ENCODE measurements around the gene RAET1G. TPM values are rescaled to one million over a fixed set of nuclear protein-coding genes. Genes with fewer than 3 reads are reported as not detected.
"Not testable (repeated sequence)": the region's sequence is repeated elsewhere in the genome, so short reads cannot be mapped to it uniquely, and the experiment has no call there.

RAET1G gene
- polyA plus RNA-seq, 4 donors, result 1.1 to 1.8 (median 1.4) TPM

DNA sequence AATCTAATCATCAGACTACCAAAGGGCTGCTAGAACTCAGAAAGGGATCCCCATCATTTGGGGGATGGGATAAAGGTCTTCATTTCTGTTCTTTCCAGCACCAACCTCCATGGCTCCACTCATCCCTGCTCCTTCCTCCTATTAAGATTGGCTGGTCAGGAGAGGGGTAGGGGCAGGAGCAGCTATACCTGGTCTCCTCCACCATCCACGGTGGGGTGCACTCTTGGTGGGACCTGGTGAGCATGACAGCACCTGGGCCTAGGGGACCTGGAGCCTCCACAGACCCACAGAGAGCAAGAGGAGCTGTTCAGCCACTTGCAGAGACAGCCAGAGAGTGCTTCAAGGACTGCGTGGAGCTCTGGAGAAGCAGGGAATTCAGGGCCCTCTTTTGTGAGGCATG lies 12.7 kb upstream of the RAET1G start:
- no peak for DNase-seq (ENCODE audit: low read depth in 4 of 4, low spot score in 3 of 4)

DNA sequence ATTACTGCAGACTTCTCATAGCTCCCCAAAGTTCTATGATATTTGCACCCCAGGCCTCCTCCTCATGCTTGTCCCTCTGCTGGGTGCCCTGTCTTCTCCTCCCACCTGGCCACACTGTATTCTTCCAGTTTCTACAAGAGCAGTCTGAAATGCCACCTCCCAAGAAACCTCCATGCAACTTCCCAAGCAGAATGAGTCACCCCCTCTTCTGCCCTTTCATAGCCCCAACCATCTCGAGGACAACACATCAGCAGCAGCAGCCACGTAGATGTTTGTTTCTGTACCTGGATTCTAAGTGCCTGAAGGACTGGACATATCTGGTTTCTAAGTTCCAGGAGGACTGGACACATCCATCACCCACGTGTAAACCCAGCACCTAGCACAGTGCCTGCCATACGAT lies 12.3 kb upstream of the RAET1G start:
- DNase-seq (ENCODE audit: low read depth in 4 of 4, low spot score in 3 of 4), result no peak

DNA sequence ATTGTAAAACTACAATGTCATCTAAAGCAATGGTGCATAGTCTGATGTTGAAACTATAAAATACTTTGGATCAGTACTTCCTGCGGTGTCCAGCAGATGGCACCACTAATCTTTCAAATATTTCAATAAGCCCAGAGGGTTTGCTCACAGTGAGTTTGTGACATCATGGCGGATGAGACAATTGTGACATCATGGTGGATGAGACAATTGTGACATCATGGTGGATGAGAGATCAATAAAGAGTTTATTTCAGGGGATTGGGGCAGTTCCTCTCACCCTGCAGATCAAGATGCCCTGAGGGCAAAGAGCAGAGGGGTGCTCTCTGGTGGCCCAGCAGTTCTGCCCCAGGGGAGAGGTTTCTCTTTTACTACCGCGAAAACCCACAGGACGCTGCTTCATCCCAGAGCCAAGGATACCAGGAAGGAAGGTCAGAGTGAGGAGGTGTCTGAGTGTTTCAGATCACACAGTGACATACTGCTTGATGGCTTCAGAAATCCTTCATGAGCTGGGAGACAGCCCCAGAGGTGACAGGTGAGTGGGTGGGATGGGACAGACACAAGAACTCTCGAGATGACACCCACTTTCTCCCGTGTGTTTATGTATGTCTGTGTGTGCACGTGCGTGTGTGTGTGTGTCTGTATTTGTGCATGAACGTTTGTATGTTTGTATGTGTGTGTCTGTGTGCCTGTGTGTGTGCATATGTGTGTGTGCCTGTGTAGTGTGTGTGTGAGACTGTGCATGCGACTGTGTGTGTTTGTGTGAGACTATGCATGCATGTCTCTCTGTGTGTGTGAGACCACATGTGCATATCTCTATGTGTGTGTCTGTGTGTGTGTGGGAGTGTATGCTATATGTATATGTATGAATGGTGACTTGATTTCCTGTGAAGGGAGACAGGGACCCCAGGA lies 11.6 kb upstream of the RAET1G start:
- DNase-seq (ENCODE audit: low read depth in 4 of 4, low spot score in 3 of 4), result peak in 1 of 4 donors; percentile 70

DNA sequence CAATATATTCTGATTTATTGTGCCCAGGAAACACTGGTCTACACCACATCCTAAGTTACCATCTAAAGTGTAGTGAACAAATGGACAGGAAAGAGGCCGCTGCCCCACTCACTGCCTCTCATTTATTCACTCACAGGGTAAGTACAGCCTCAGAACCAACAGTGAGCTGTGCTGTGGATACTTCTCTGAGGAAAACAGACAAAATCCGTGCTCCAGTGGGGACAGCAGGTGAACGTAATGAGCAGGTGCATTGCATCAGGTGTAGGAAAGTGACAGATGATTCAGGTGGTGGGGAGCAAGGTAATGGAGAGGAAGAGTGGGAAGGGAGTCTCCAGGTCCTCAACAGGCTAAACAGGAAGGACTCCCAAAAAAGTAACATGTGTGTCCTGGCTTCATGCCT lies 10.5 kb upstream of the RAET1G start:
- no peak for DNase-seq (ENCODE audit: low read depth in 4 of 4, low spot score in 3 of 4)

DNA sequence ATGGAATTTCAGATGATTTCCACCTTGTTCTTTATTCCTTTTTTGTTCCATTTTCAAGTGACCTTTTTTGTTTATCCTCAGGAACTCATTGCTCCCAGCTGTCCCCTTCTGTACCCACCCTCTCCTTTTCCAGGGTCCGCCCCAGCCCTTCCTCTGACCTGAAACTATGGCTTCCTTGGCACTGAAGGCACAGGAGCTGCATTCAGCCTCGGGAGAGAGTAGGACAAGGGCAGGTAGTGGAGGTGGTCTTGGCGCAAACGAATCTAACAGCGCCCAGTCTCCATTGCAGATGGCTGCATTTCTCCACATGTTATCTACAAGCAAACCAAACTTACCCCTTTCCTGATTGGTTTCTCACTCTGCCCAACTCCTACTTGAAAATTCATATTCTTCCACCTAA lies 10.1 kb upstream of the RAET1G start:
- no peak for DNase-seq (ENCODE audit: low read depth in 4 of 4, low spot score in 3 of 4)

DNA sequence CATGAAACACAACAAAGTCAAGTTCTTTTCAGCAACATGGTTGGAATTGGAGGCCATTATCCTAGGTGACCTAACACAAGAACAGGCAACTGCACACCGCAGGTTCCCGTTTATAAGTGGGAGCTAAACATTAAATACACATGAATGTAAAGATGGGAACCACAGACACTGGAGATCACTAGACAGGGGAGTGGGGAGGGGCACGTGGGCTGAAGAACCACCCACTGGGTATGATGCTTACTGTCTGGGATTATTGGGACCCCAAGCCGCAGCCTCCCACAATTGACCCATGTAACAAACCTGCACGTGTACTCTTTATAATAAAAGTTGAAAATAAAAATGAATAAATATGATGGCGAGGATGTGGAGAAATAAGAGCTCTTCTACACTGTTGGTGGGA lies 8.6 kb upstream of the RAET1G start:
- DNase-seq (ENCODE audit: low read depth in 4 of 4, low spot score in 3 of 4), result no peak

DNA sequence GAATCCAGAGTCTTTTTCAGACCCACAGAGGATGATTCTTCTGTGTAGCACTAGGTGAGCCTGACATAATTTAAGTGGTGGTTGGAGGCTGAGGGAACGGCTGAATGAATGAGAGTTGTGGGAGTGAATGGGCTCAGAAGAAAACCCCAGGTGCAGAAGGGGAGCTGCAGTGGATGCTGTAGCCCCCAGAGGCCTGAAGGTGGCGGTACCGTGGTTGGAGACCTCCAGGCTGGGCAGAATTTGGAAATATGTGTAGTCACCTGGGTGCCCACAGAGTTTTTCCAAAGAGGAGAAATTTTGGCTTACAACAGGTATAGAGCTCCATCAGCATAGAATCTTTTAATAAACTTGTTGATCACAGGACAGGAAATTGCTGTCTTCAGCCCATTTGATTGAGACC lies 6.5 kb upstream of the RAET1G start:
- DNase-seq (ENCODE audit: low read depth in 4 of 4, low spot score in 3 of 4), result no peak

DNA sequence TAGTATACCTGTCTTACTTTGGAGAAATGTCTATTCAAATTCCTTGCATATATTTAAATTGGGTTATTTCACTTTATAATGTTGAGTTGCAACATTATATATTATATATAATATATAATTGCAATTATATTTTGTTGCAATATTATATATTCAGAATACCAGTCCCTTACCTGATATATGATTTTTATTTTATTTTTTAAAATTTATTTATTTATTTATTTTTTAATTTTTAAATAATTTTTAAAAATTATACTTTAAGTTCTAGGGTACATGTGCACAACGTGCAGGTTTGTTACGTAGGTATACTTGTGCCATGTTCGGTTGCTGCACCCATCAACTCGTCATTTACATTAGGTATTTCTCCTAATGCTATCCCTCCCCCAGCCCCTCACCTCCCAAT lies 4.1 kb upstream of the RAET1G start:
- not testable (repeated sequence) for DNase-seq (ENCODE audit: low read depth in 4 of 4, low spot score in 3 of 4)

DNA sequence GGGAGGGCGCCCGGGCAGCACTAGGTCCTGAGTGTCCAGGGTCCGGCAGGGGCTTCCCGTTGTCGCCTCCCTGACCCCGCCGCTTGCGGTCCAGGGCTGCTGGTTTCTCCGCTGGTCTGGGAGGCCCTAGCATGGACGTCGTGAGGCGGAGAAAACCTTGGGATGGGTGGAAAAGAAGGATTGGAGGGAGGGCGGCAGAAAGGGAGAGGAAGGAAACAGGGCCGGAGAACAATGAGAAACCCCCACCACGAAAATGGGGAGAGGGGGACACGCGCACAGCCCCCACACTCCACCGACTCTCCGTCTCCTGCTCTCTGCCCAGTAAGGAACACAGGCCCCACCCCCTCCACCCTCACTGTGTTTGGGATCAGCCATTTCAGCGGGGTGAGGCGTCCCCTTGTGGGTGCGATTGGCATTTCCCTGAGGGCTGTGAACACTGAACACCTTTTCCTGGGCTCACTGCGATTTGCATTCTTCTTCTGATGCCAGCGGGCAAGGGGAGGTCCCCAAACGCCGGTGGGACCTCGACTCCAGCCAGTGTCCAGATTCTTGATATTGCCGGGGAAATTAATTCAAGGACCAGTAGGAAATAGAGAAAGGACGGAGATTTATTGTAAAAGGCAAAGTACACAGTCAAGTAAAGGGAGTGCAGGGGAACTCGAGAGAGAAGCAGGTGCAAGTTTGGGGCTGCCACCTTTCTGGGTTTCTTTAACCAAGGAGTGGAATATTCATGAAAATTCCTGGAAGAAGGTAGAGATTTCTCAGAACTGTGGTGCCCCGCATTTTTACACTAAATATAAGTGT lies 3.3 kb upstream of the RAET1G start:
- peak in 3 of 4 donors; percentile 60 to 74 (median 72) for DNase-seq (ENCODE audit: low read depth in 4 of 4, low spot score in 3 of 4)

DNA sequence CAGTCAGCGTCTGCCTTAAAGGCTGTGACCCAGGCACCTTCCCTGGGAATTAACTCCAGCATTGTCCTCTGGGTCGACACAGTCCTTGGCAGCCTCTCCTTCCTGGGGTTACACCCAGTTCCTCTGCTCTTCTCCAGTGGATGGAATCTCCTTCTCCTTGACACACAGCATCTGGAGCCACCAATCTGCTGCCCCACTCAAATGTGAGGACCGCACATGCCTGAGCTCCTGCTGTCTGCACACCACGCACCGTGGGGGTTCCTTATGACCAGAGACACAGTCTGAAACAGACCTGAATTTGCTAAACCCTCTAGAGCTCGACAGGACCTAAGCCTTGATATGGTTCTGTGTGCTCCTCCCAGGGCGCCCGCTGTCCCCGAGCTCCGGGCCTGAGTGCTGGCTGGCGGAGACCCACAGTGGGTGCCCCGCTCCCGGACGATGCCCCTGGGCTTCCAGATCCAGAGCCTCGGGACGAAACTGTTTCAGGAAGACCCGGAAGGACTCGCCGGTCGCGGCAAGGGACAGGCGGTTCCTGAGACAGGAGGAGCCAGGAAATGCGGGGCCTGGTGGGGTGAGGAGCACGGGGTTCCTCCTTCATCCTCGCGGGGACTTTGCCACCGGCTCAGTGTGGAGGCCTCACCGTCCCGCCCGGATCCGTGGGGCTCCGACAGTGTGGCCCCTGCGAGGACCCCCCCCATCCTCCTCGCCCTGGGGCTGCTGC lies 2.5 kb upstream of the RAET1G start:
- no peak for DNase-seq (ENCODE audit: low read depth in 4 of 4, low spot score in 3 of 4)

DNA sequence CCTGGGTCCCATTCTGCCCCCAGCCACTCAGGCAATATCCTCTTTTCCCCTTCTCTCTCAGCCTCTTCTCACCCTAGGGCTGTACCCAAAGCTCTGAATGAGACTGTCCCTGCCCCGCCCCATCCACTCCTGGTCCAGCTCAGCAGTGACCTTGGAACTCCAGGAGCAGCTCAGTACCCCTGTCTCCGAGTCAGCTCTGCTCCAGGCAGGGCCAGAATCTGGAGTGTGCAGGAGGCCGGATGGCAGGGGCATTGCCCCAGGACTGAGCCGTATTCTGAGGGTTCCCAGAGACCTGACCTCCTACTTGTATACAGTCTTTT lies 2.0 kb upstream of the RAET1G start:
- no peak for DNase-seq (ENCODE audit: low read depth in 4 of 4, low spot score in 3 of 4)

DNA sequence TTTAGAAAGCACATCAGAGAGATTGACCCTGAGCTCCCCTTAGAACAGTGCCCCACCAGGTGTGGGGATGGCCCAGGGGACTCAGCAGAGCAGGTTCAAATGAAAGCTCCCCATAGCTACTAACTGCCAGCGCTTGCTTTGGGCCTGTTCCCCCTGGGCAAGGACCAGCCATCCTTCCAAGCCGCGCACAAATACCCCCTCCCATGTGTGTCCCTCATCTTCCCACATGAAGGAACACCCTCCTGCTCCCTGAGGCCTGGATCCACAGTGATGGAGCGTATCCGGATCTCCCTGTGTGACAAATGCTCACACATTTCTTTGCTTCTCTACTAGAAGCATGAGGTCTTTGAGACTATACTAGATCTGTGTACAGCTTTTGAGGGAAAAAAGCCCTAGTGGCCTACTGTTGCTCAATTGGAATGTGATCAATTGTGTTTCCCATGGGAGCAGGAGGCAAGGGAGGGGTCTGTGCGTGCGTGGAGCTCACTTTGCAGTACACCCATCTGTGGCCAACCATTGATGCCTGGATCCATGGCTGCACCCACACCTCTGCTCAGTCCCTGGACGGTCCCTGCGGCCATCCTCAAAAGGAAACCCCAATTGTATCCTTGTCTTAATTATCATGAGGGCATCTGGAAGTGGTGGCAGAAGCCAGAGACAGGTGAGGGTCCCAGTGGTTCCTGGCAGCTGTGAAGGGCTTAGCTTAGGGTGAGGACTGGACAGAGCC lies 1.4 kb upstream of the RAET1G start:
- no peak for DNase-seq (ENCODE audit: low read depth in 4 of 4, low spot score in 3 of 4)

DNA sequence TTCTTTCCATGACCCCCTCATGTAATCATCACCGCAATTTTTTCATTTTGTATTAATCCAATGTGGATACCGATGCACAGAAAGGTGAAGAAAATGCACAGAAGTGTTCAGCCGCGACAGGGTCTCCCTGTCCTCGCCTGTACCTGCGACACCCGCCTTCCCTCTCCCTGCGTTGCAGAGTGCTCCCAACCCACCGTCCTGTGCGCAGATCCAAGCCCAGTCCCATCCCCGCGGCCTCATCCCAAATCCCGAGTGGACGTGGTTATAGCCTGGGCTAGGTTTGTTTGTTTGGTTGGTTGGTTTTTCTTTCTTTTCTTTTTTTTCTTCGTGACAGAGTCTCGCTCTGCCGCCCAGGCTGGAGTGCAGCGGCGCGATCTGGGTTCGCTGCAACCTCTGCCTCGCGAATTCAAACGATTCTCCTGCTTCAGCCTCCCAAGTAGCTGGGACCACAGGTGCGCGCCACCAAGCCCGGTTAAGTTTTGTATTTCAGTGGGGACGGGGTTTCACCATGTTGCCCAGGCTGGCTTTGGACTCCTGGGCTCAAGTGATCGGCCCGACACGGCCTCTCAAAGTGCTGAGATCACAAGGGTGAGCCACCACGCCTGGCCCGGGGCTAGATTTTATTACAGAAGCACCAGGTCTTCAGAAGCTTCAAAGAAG lies 536 bp upstream of the RAET1G start:
- no peak for DNase-seq (ENCODE audit: low read depth in 4 of 4, low spot score in 3 of 4)

DNA sequence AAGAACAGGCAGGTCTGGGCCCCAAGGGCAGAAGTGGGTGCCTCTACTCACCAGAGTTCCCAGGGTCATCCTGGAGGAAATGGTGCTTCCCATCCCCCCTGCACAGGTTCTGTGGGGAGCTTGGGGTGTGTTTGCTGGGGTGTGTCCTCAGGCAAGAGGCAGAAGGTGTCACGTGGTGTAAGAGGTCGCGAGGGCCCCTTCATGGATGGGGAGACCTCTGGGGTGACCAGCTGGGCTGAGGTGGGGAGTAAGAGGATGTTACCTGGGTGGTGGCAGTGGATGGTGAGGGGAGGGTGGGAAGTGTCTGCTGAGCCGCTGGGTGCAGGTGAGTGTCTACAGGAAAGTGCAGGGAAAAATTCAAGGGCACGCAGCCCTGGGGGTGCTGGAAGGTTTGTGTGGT lies 830 bp downstream of the RAET1G start:
- not testable (repeated sequence) for DNase-seq (ENCODE audit: low read depth in 4 of 4, low spot score in 3 of 4)

DNA sequence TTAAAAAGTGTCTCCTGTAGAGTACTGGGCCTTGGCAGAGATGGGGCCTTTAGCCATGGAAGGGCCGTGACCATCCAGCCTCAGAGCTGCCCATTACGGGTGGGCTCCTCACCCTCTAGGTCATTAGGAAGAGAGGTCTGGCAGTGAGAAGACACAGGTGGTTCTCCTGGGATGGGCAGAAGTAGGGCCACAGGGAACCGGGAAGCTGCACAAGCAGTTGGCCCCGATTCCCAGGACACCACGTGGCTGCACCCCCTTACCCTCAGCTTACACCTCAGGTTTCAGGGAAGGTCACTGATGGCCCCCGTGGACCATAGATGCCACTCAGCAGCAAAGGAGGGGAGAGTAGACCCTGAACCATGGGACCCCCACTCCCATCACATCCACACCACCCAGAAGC lies 1.6 kb downstream of the RAET1G start:
- DNase-seq (ENCODE audit: low read depth in 4 of 4, low spot score in 3 of 4), result no peak

DNA sequence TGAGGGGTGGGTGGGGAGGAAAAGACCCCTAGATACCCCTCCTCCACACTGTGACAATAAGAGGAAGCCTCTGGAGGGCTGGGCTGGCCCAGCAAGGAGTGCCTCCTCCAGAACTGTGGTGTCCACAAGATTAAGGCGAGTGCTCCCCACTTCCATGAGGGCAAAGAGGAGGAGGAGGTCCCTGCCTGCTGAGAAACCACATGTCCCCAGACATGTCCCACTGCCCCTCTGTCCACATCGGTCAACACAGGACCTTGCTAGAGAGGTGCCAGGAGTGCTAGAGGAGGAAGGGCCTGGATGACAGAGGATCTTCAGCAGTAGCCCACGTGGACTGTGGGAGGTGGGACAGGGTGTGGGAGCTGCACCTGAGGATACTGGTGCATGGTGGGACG lies 3.1 kb downstream of the RAET1G start:
- no peak for DNase-seq (ENCODE audit: low read depth in 4 of 4, low spot score in 3 of 4)

DNA sequence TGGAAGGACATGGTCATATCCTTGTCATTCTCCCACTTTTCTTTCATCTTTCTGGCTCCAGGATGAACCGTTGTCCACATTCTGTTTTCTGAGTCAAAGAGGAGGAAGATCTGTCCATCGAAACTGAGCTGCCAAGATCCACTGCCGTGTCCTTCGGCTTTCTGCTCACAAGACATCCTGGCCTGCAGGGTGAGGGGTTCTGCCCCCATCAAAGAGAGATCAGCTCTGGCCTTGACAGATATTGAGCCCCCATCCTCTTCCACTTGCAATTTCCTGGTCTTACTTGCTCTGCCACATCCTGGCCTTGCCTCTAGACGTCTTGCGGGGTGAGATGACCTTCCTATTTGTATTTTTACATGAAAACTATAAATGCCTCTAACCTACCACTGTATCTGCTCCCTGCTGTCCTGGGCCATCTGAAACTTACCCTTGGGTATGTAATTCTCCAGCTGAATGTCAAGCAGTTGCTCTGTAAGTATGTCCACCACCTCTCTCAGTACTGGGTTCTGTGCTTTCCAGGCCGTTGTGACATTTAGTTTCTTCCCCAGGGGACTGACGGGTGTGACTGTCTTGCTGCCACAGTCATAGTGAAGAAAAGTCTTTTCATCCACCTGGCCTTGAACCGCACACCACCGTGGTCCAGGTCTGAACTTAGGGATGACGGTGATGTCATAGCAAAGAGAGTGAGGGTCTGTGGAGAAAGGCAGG lies 3.6 kb downstream of the RAET1G start:
- not testable (repeated sequence) for DNase-seq (ENCODE audit: low read depth in 4 of 4, low spot score in 3 of 4)

DNA sequence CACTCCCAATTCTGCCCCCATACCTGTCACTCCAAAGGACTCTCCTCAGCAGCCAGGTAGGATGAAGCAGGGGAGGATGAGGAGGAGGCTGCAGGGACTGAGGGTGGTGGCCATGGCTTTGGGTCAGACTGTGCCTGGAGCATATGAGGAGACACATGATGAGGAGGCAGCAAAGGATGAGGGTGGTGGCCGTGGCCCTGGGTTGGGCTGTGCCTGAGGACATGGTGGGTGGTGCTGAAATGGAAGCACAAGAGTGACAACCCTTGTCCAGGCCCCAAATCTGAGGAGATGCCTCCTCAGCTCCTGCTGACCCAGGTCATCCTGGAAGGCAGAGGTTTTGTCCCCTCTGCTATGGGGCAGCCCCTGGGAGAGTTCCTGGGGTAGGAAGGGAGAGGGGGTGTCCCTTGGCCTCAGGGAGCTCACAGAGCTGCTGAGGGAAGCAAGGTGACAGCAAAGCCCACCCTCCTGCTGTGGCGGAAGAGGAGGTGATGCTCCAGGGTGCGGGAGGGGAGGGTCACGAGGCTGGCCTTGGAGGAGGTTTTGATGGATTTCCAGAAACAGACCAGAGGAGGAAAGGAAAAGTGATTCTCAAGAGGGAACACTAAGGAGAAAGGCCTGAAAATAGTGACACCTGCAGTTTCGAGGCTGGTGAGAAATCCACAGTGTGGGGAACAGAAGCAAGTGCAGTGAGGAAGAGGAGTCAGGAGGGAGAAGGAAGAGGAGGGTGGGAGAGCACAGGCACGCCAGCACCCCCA lies 4.6 kb downstream of the RAET1G start:
- no peak for DNase-seq (ENCODE audit: low read depth in 4 of 4, low spot score in 3 of 4)

DNA sequence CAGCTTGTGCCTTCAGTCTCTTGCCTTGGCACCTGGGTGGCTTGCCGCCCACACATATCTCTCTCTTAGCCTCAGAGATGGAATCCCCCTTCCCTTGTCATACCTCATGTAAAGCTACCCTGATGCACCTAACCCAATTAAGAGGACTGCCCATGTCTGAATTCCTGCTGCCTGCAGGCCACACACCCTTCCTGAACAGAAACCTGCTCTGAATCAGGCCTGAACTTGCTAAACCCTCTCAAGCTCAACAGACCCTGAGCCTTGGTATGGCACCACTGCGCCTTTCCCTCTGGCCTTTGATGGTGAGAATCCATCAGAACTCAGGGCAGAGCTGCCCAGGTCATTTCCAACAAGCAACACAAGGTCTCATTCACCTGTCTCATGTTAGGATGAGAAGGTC lies 5.2 kb downstream of the RAET1G start:
- no peak for DNase-seq (ENCODE audit: low read depth in 4 of 4, low spot score in 3 of 4)

All from right renal pelvis (tissue), 4 donors.